ENCODE data around the gene CD82.

GRCh38 chr11:44581246-44581645 is 15.8 kb downstream of the CD82 start:
- TF ChIP-seq, protein P1, sequence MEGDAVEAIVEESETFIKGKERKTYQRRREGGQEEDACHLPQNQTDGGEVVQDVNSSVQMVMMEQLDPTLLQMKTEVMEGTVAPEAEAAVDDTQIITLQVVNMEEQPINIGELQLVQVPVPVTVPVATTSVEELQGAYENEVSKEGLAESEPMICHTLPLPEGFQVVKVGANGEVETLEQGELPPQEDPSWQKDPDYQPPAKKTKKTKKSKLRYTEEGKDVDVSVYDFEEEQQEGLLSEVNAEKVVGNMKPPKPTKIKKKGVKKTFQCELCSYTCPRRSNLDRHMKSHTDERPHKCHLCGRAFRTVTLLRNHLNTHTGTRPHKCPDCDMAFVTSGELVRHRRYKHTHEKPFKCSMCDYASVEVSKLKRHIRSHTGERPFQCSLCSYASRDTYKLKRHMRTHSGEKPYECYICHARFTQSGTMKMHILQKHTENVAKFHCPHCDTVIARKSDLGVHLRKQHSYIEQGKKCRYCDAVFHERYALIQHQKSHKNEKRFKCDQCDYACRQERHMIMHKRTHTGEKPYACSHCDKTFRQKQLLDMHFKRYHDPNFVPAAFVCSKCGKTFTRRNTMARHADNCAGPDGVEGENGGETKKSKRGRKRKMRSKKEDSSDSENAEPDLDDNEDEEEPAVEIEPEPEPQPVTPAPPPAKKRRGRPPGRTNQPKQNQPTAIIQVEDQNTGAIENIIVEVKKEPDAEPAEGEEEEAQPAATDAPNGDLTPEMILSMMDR (IDR thresholded peaks at IDR 0.05), result no peak
- no peak for TF ChIP-seq POLR2A (IDR thresholded peaks at IDR 0.05)
